Fibroblast of skin of back (primary cell): Measurements from ENCODE around the gene GTF2E1.
"Not testable (repeated sequence)": the region's sequence is repeated elsewhere in the genome, so short reads cannot be mapped to it uniquely, and the experiment has no call there.

Experiments used
- DNase-seq: peaks from one replicate; pipeline ENCODE4 v3.0.0-alpha.2; 2013

GTF2E1 gene

DNA sequence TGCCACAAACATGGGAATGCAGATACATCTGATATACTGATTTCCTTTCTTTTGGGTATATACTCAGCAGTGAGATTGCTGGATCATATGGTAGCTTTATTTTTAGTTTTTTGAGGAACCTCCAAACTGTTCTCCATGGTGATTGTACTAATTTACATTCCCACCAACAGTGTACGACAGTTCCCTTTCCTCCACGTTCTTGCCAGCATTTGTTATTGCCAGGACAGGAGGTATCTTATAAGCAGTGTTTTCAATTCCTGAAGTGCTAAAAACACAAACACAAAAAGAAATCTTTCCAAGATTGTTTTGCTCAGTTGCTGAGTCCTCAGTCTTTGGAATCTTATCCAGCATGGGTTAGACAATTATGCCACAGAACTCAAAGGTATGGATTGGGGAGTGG lies 13.5 kb downstream of the GTF2E1 start:
- DNase-seq = no peak

DNA sequence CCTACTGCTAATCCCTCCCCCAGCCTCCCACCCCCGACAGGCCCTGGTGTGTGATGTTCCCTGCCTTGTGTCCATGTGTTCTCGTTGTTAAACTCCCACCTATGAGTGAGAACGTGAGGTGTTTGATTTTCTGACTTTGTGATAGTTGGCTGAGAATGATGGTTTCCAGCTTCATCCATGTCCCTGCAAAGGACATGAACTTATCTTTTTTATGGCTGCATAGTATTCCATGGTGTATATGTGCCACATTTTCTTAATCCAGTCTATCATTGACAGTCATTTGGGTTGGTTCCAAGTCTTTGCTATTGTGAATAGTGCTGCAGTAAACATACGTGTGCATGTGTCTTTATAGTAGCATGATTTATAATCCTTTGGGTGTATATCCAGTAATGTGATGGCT lies 16.0 kb downstream of the GTF2E1 start:
- not testable (repeated sequence) for DNase-seq

DNA sequence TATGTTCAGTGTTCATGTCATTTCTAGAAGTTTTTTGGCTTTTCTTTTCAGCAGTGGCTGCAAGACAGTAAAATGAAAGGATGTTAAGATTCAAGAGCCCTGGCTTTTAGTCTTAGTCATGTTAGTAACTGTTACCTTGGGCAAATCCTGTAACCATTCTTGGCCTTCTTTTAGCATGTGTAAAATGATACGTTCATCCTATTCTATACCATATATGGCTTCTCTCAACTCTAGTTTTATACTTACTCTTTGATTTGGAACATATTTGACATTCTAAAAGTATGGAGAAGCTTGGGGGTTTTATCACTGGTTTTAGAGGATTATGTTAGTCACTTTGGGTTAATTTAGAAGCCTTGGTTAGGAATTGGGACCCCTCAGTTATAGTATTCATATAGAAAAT lies 20.1 kb downstream of the GTF2E1 start:
- peak; percentile 89 for DNase-seq

- peak; percentile 16 for DNase-seq
Measured at GRCh38 chr3:120763601-120764000, 21.1 kb downstream of the GTF2E1 start.

DNA sequence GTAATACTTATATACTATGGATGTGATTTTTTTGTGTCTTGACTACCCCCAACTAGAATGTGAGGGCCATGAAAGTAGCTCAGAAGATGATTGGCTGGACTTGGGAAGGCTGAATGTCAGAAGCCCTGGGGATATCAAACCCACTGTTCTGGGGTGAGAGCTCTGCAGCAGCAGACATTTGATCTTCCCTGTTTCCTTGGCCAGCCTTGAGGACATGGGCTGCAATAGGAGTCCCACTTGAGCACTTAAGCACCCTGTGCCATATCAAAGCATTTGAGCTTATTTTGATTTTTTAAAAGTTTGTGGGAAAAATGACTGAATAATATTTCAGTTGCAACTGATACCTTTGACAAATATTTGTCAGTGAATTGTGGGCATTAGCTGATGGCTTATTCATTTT lies 21.7 kb downstream of the GTF2E1 start:
- peak; percentile 37 for DNase-seq

DNA sequence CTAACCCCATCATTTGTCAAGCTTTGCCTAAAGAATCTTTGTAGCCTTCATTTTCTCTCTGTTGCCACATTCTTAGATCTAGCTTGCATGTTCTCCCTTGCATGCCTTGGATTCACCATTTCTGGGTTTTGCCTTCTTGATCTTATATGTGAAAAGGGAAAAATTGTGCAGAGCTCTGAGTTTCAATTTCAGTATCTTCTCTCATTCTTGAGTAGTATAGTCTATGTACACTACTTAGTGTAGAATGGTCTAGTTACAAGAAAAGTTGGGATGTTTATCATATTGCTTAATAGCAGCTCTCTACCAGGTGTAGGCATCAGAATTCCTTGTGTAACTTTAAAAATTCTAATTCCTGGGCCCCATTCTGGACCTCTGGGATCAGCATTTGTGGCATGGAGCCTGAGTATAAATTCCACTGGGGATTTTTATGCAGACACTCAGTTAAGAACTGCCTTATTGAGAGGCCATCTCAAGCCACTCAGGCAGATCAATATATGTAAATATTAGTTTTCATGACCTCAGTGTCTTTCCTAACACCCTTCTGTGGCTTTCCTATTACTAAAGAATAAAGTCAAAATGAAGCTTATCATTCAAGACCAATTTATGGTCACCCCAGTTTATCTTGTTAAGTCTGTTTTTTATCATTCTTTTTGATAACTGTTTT lies 23.4 kb downstream of the GTF2E1 start:
- no peak for DNase-seq

- DNase-seq = no peak
Measured at GRCh38 chr3:120766576-120766975, 24.0 kb downstream of the GTF2E1 start.

DNA sequence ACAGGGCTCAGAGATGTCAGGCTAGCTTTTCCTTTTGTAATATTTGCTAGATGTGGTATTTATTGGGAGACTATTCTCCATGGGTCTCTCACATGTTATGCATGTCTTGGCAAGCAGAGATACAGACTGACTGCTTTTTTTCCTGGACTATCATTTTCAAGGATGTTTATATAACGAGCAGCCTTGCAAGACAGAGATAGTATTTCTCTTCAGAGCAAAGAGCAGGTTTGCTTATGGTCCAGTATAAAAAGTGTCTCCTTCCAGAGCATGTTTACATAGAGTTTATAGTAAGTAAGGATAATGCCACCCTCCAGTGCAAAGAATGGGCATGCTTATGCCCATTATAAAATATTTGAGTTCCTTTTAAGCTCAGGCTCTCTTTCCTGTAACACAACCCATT lies 24.6 kb downstream of the GTF2E1 start:
- DNase-seq = peak; percentile 3

- DNase-seq = no peak
Measured at GRCh38 chr3:120769436-120769835, 26.9 kb downstream of the GTF2E1 start.

- no peak for DNase-seq
Measured at GRCh38 chr3:120770891-120771290, 28.3 kb downstream of the GTF2E1 start.

DNA sequence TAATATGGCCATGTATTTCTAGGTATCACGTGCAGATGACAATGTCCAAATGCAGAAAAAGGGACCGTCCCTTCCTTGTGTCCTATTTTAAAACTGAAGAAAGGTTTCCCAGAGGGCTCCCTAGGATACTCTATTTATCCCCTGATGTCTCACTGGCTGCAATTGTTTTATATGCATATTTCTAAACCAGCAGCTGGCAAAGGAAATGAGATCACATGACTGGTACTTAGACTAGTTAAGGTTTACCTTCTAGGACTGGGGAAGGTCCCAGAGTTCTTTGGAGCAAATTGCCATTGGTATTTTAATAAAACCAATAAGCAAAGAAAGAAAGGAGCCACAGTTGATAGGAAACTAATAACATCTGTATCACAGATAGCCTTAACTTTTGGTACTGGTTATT lies 29.5 kb downstream of the GTF2E1 start:
- no peak for DNase-seq

- DNase-seq = no peak
Measured at GRCh38 chr3:120773932-120774331, 31.4 kb downstream of the GTF2E1 start.

DNA sequence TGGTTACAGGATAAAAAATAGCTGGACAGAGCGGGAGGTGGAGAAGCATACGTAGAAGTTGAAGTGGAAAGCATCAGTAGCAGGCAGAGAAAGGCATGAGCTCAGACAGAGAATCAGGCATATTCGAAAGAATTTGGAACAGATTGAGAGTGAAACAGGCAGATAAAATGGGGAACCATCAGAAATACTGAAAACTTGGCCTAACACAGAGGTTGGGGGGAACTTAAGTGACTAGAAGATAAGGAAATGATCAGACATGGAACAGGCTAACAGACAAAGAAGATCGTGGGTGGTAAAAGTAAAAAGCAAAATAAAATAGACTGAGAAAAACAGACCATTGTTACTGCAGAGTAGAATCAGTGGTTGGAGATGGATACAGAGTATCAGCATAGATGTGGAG lies 32.9 kb downstream of the GTF2E1 start:
- DNase-seq = no peak

- no peak for DNase-seq
Measured at GRCh38 chr3:120778776-120779175, 36.2 kb downstream of the GTF2E1 start.

GRCh38 chr3:120780977-120781376 lies 38.4 kb downstream of the GTF2E1 start:
- DNase-seq = peak; percentile 74

- peak; percentile 77 for DNase-seq
Measured at GRCh38 chr3:120785832-120786231, 43.3 kb downstream of the GTF2E1 start.

DNA sequence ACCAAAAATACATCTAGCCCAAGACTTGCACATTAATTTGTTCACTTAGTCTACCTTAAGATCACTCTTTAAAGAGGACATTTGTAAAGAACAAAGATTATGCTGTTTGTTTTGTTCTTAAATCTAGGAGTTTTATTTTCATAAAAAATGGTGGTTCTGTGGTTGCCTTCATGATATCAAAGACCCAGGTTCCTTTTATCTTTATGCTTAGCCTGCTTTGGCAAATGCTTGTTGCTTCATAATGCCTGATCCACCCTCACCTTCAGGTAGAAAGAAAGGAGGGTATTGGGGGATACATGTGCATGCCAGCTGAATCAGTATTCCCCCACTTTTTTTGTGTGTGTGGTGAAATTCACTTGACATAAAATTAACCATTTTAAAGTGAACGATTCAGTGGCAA lies 48.5 kb downstream of the GTF2E1 start:
- DNase-seq = no peak

DNA sequence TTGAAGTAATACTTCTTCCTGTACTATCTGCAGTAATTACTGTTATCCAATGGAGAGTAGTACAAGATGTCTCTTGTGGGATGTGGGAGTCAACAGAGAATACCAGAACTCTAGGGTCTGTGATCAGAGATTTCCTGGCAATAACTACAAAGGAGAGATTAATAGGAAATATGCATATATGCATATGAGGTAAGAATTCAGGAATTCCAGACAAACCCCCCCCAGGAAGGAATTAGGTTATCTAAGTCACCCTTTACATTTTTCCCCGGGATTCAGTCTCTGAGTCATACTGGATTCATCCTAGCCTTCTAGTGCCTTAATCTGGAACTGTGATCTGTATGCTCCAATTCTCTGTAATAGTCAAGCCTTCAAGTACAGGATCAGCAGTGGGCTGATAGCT lies 49.4 kb downstream of the GTF2E1 start:
- peak; percentile 91 for DNase-seq

DNA sequence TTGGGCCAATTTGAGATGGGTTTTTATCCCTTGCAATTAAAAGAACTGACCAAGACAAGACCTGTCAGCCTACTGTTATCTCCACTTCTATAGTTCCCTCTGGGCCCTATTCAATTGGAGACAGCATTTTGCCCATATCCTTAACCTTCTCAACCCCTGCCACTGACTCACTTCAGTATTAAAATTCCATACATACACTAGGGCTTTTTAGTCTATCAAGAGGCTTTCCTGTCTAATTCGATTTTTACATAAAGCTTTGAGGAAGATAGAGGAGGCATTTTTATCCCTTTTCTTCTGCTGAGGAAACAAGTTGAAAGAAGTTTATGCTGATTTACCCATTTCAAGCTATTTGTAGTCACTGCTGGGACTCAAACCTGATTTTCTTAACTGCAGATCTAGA lies 51.1 kb downstream of the GTF2E1 start:
- DNase-seq = peak; percentile 64

GRCh38 chr3:120795017-120795648 lies 52.6 kb downstream of the GTF2E1 start:
- peak; percentile 79 for DNase-seq

- DNase-seq = no peak
Measured at GRCh38 chr3:120795959-120796358, 53.4 kb downstream of the GTF2E1 start.

DNA sequence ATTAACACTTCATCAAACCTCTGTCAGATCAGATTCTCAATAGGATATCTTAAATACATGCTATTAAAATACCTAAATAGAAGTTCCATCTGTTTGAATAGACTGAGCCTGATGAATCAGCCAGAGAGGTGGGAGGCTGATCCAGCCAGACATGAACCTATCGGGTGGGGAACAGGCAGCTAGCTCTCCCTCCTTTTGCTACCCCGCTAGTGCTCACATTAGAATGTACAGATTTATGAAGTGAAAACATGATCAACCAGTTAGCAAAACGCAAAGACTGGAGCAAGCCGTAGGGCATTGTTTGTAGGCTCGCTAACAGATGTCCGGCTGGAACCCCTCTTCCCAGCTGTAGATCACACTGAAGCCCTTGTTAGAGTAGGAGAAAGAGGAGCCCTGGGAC lies 54.4 kb downstream of the GTF2E1 start:
- no peak for DNase-seq

- no peak for DNase-seq
Measured at GRCh38 chr3:120797857-120798256, 55.3 kb downstream of the GTF2E1 start.

GRCh38 chr3:120798346-120798745 lies 55.8 kb downstream of the GTF2E1 start:
- DNase-seq = no peak

GRCh38 chr3:120800625-120801024 lies 58.1 kb downstream of the GTF2E1 start:
- DNase-seq = no peak
